Measurements from ENCODE around the gene NCK1. TPM values are rescaled to one million over a fixed set of nuclear protein-coding genes. Genes with fewer than 3 reads are reported as not detected.

The NCK1 gene
- total RNA-seq, 1 donor from 2014 or later, result 43.7 TPM

DNA sequence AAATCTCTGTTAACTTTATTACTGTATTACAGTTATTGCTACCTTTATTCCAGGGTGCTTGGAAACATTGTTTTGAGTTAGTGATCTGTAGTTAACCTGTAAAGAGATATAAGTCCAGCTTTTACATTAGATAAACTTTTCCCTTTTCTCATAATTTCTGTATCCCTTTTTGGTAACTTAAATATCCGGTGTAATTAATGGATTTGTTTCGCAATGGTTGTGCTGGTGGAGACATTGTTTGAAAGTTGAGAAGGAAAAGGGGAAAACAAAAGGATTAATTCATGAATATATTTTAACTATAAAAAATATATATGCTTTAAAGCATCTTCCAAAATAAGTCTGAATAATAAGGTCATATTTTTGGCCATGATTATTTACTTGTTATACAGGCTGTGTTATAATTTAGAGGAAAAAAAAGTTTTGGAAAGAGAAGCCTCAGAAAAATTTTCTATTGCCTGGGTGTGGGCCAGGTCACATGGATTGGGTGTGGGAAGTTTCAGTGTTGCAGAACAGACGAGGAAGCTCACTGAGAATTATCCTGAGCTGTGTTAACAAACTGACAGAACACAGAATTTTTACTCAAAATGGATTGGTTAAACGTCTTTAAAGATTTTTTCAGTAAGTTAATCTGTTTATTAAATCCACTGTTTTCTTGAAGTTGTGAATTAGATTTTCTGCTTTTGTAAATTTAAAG, 68.1 kb downstream of the NCK1 start:
- Mint-ChIP-seq H3K27me3 (ENCODE audit: low read depth, unreplicated experiment) (no peaks in the 10 kb centered on the region), H3K36me3 (ENCODE audit: low read depth, unreplicated experiment) (peaks cover 9% of the 10 kb centered on the region), H3K27ac (ENCODE audit: unreplicated experiment) (peak overlapping the region; percentile 72), H3K4me1 (ENCODE audit: low read depth, unreplicated experiment) (peaks cover 9% of the 10 kb centered on the region), H3K9me3 (ENCODE audit: unreplicated experiment) (no peaks in the 10 kb centered on the region), H3K4me3 (ENCODE audit: unreplicated experiment) (no peak overlapping the region)
- H4K20me1 ChIP-seq (ENCODE audit: insufficient read depth, low read length), result peaks cover 17% of the 10 kb centered on the region
- no peak overlapping the region for H3K4me2 ChIP-seq (ENCODE audit: low read length)
- no peak for FAIRE-seq
- H3K4me1 ChIP-seq (ENCODE audit: insufficient read depth, low read length), result no peaks in the 10 kb centered on the region
- no peak for DNase-seq (ENCODE audit: low read depth)
- no peak overlapping the region for H3K9ac ChIP-seq (ENCODE audit: low read length)
- peaks cover 5% of the 10 kb centered on the region for H3K36me3 ChIP-seq (ENCODE audit: insufficient read depth, low read length)
- no peak overlapping the region for H3K27ac ChIP-seq (ENCODE audit: low read depth, low read length)
- H2AFZ ChIP-seq (ENCODE audit: low read depth, low read length), result no peak overlapping the region
- TF ChIP-seq EZH2 (IDR thresholded peaks at IDR 0.05; ENCODE audit: insufficient read depth, low read length) (no peak), CTCF (IDR thresholded peaks at IDR 0.05; ENCODE audit: insufficient read depth, low read depth, low read length) (no peak)
- no peaks in the 10 kb centered on the region for H3K27me3 ChIP-seq (ENCODE audit: insufficient read depth, low read length)
- no peak overlapping the region for H3K4me3 ChIP-seq (ENCODE audit: insufficient read depth, low read depth, low read length)
- peaks cover 24% of the 10 kb centered on the region for H3K79me2 ChIP-seq (ENCODE audit: insufficient read depth, low read length)
- no peaks in the 10 kb centered on the region for H3K9me3 ChIP-seq (ENCODE audit: insufficient read depth, low read depth, low read length)

DNA sequence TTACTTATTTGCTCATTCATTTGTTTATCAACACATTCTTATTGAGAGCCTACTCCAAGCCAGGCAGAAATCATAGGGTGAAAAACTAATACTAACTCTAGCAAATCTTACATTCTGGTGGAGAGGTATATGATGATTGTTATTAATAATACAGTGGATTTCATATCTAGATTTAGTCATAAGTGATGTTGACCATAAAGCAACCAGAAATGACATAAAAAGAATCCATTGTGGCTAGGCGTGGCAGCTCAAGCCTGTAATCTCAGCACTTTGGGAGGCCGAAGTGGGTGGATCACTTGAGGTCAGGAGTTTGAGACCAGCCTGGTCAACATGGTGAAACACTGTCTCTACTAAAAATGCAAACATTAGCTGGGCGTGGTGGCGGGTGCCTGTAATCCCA, 69.6 kb downstream of the NCK1 start:
- no peaks in the 10 kb centered on the region for H3K9me3 Mint-ChIP-seq (ENCODE audit: unreplicated experiment)
- no peak overlapping the region for H3K27ac ChIP-seq (ENCODE audit: low read depth, low read length)
- H3K9me3 ChIP-seq (ENCODE audit: insufficient read depth, low read depth, low read length), result no peaks in the 10 kb centered on the region
- peaks cover 9% of the 10 kb centered on the region for H3K4me1 Mint-ChIP-seq (ENCODE audit: low read depth, unreplicated experiment)
- no peak overlapping the region for H3K4me2 ChIP-seq (ENCODE audit: low read length)
- no peak overlapping the region for H2AFZ ChIP-seq (ENCODE audit: low read depth, low read length)
- H3K36me3 ChIP-seq (ENCODE audit: insufficient read depth, low read length), result peaks cover 5% of the 10 kb centered on the region
- H3K27me3 Mint-ChIP-seq (ENCODE audit: low read depth, unreplicated experiment), result no peaks in the 10 kb centered on the region
- no peak overlapping the region for H3K4me3 Mint-ChIP-seq (ENCODE audit: unreplicated experiment)
- H3K9ac ChIP-seq (ENCODE audit: low read length), result no peak overlapping the region
- no peak for TF ChIP-seq CTCF (IDR thresholded peaks at IDR 0.05; ENCODE audit: insufficient read depth, low read depth, low read length)
- TF ChIP-seq EZH2 (IDR thresholded peaks at IDR 0.05; ENCODE audit: insufficient read depth, low read length), result no peak
- H3K36me3 Mint-ChIP-seq (ENCODE audit: low read depth, unreplicated experiment), result peaks cover 11% of the 10 kb centered on the region
- no peak overlapping the region for H3K27ac Mint-ChIP-seq (ENCODE audit: unreplicated experiment)
- H4K20me1 ChIP-seq (ENCODE audit: insufficient read depth, low read length), result peaks cover 10% of the 10 kb centered on the region
- FAIRE-seq, result no peak
- no peaks in the 10 kb centered on the region for H3K4me1 ChIP-seq (ENCODE audit: insufficient read depth, low read length)
- H3K4me3 ChIP-seq (ENCODE audit: insufficient read depth, low read depth, low read length), result no peak overlapping the region
- no peak for DNase-seq (ENCODE audit: low read depth)
- H3K79me2 ChIP-seq (ENCODE audit: insufficient read depth, low read length), result peaks cover 24% of the 10 kb centered on the region
- H3K27me3 ChIP-seq (ENCODE audit: insufficient read depth, low read length), result no peaks in the 10 kb centered on the region

- FAIRE-seq (no peak), DNase-seq (ENCODE audit: low read depth) (no peak)
- Histone ChIP-seq H3K9me3 (ENCODE audit: insufficient read depth, low read depth, low read length) (no peaks in the 10 kb centered on the region), H3K27ac (ENCODE audit: low read depth, low read length) (no peak overlapping the region), H3K9ac (ENCODE audit: low read length) (no peak overlapping the region), H3K4me1 (ENCODE audit: insufficient read depth, low read length) (no peaks in the 10 kb centered on the region), H3K27me3 (ENCODE audit: insufficient read depth, low read length) (no peaks in the 10 kb centered on the region), H2AFZ (ENCODE audit: low read depth, low read length) (no peak overlapping the region), H4K20me1 (ENCODE audit: insufficient read depth, low read length) (peaks cover 7% of the 10 kb centered on the region), H3K4me2 (ENCODE audit: low read length) (no peak overlapping the region), H3K79me2 (ENCODE audit: insufficient read depth, low read length) (peaks cover 21% of the 10 kb centered on the region), H3K36me3 (ENCODE audit: insufficient read depth, low read length) (peaks cover 5% of the 10 kb centered on the region), H3K4me3 (ENCODE audit: insufficient read depth, low read depth, low read length) (no peak overlapping the region)
- Mint-ChIP-seq H3K9me3 (ENCODE audit: unreplicated experiment) (no peaks in the 10 kb centered on the region), H3K27ac (ENCODE audit: unreplicated experiment) (no peak overlapping the region), H3K4me1 (ENCODE audit: low read depth, unreplicated experiment) (peaks cover 10% of the 10 kb centered on the region), H3K4me3 (ENCODE audit: unreplicated experiment) (no peak overlapping the region), H3K27me3 (ENCODE audit: low read depth, unreplicated experiment) (no peaks in the 10 kb centered on the region), H3K36me3 (ENCODE audit: low read depth, unreplicated experiment) (peaks cover 13% of the 10 kb centered on the region)
- TF ChIP-seq CTCF (IDR thresholded peaks at IDR 0.05; ENCODE audit: insufficient read depth, low read depth, low read length), result no peak
- no peak for TF ChIP-seq EZH2 (IDR thresholded peaks at IDR 0.05; ENCODE audit: insufficient read depth, low read length)
Observed at GRCh38 chr3:136932523-136932922, 70.5 kb downstream of the NCK1 start.
